HCT116 (cell line): Measurements from ENCODE around the gene KCNK4. TPM values are rescaled to one million over a fixed set of nuclear protein-coding genes. Genes with fewer than 3 reads are reported as not detected.

Source experiments
- ATAC-seq: fragments of 200-7000 bp; cut with Tn5 transposase; 2 replicates; pipeline ENCODE4 v1.9.1; 2020; ENCODE audit warnings: mild to moderate bottlenecking, moderate library complexity
- BruUV-seq: library from RNA; stranded (reverse); fragments of 400-500 nt; replicated peaks from 2 replicates; lab custom pipeline; 2021; lab: Mats Ljungman, UMichigan
- CTCF ChIA-PET: fragments of 300-600 bp; sonication (Branson Sonifier 250); formaldehyde crosslinking; loops from one replicate; lab custom pipeline; 2021; ENCODE audit warnings: antibody characterized with exemption; lab: Charles Lee
- POLR2A ChIA-PET: fragments of 300-600, 350-600 bp; sonication (Branson Sonifier 250); formaldehyde crosslinking; loops from one replicate; lab custom pipeline; 2021; ENCODE audit warnings: antibody characterized with exemption; lab: Charles Lee
- RAD21 ChIA-PET, 2 experiments: fragments of 300-600 bp; sonication (Branson Sonifier 250); formaldehyde crosslinking; loops; one replicate each; lab custom pipeline; 2023; ENCODE audit warnings: low total read pairs in 2 of 2; ENCODE audit not compliant: uncharacterized antibody in 2 of 2, unreplicated experiment in 2 of 2, low non-redundant PET in 1 of 2; lab: Charles Lee
- DNase-seq: peaks from one replicate; pipeline ENCODE4 v3.0.0-alpha.2; 2010; ENCODE audit warnings: low read depth, low spot score
- H2AFZ ChIP-seq: fragments of 200-600 bp; shearing (Covaris generic), sonication (generic); 2 replicates; pipeline ENCODE4 v1.6.1; 2017; ENCODE audit warnings: low read depth, mixed run types, mixed read lengths, antibody characterized with exemption, low read length; ENCODE audit not compliant: poor library complexity, severe bottlenecking
- H3K27ac ChIP-seq: 2 replicates; pipeline ENCODE4 v1.5.1; 2012; ENCODE audit warnings: low read depth, low read length
- H3K27me3 ChIP-seq: fragments of 200-600 bp; sonication (generic); 2 replicates; pipeline ENCODE4 v1.6.1; 2016; ENCODE audit warnings: mixed run types, low read length, mixed read lengths; ENCODE audit not compliant: insufficient read depth
- H3K36me3 ChIP-seq, 2 experiments: fragments of 200-500 bp in 1 of 2; fragments of 200-600 bp in 1 of 2; sonication (Bioruptor generic) in 1 of 2; sonication (generic) in 1 of 2; 2 replicates each; pipeline versions ENCODE4 v1.5.1 to v1.6.1; 2014 to 2016; ENCODE audit warnings: low read length in 2 of 2, inconsistent platforms in 1 of 2, mixed read lengths in 1 of 2, mixed run types in 1 of 2; ENCODE audit not compliant: insufficient read depth in 2 of 2, control insufficient read depth in 1 of 2
- H3K4me1 ChIP-seq, 2 experiments: fragments of 200-600 bp in 1 of 2; sonication (generic) in 1 of 2; 2 replicates each; pipeline versions ENCODE4 v1.5.1 to v1.6.1; 2012 to 2017; ENCODE audit warnings: low read length in 2 of 2, inconsistent platforms in 1 of 2, mild to moderate bottlenecking in 1 of 2, mixed read lengths in 1 of 2, mixed run types in 1 of 2, moderate library complexity in 1 of 2; ENCODE audit not compliant: insufficient read depth in 2 of 2, control insufficient read depth in 1 of 2
- H3K4me2 ChIP-seq: fragments of 200-600 bp; sonication (generic); 2 replicates; pipeline ENCODE4 v1.6.1; 2017; ENCODE audit warnings: mixed run types, low read length, mixed read lengths
- H3K4me3 ChIP-seq, 2 experiments: fragments of 200-600 bp in 1 of 2; sonication (generic) in 1 of 2; replicated peaks in 1 of 2; 2 replicates each; pipeline ENCODE4 v1.5.1; 2011 to 2016; ENCODE audit warnings: low read length in 2 of 2, control low read depth in 1 of 2, low read depth in 1 of 2, mild to moderate bottlenecking in 1 of 2, mixed read lengths in 1 of 2, mixed run types in 1 of 2
- H3K79me2 ChIP-seq: fragments of 200-600 bp; sonication (generic); 2 replicates; pipeline ENCODE4 v1.6.1; 2017; ENCODE audit warnings: mild to moderate bottlenecking, mixed run types, low read length, moderate library complexity, mixed read lengths; ENCODE audit not compliant: insufficient read depth
- H3K9ac ChIP-seq: fragments of 200-600 bp; sonication (generic); 2 replicates; pipeline ENCODE4 v1.6.1; 2016; ENCODE audit warnings: low read length, mixed read lengths
- H3K9me2 ChIP-seq: fragments of 200-600 bp; sonication (generic), shearing (Covaris generic); 2 replicates; pipeline ENCODE4 v1.6.1; 2017; ENCODE audit warnings: mixed run types, mild to moderate bottlenecking, moderate library complexity; ENCODE audit not compliant: insufficient read depth
- H3K9me3 ChIP-seq, 2 experiments: fragments of 200-500 bp in 1 of 2; fragments of 200-600 bp in 1 of 2; sonication (Bioruptor generic) in 1 of 2; sonication (generic) in 1 of 2; 2 replicates each; pipeline ENCODE4 v1.6.1; 2014 to 2017; ENCODE audit warnings: low read length in 2 of 2, mixed read lengths in 2 of 2, inconsistent platforms in 1 of 2, low read depth in 1 of 2, mild to moderate bottlenecking in 1 of 2, mixed run types in 1 of 2, moderate library complexity in 1 of 2; ENCODE audit not compliant: control insufficient read depth in 1 of 2, insufficient read depth in 1 of 2
- H4K20me1 ChIP-seq: fragments of 200-600 bp; sonication (generic), shearing (Covaris generic); 2 replicates; pipeline ENCODE4 v1.6.1; 2017; ENCODE audit warnings: mixed run types, mild to moderate bottlenecking, moderate library complexity; ENCODE audit not compliant: insufficient read depth
- ATF3 ChIP-seq: IDR thresholded peaks from 2 replicates; pipeline ENCODE4 v1.6.1; 2012
- CBX3 ChIP-seq: IDR thresholded peaks from 2 replicates; pipeline ENCODE4 v1.6.1; 2012; ENCODE audit warnings: low read depth
- CEBPB ChIP-seq: IDR thresholded peaks from 2 replicates; pipeline ENCODE4 v1.6.1; 2012; ENCODE audit warnings: low read depth
- CTCF ChIP-seq, 3 experiments: fragments of 200-600 bp in 1 of 3; sonication (generic) in 1 of 3; IDR thresholded peaks in 2 of 3; conservative IDR thresholded peaks in 1 of 3; 2 replicates each; pipeline ENCODE4 v1.5.1; 2012 to 2017; ENCODE audit warnings: low read depth in 2 of 3, low read length in 2 of 3, antibody characterized with exemption in 1 of 3, borderline replicate concordance in 1 of 3, control low read depth in 1 of 3, mild to moderate bottlenecking in 1 of 3, mixed read lengths in 1 of 3, mixed run types in 1 of 3, moderate library complexity in 1 of 3; ENCODE audit not compliant: insufficient read depth in 1 of 3
- EGR1 ChIP-seq: IDR thresholded peaks from 2 replicates; pipeline ENCODE4 v1.6.1; 2012; ENCODE audit warnings: low read depth
- ELF1 ChIP-seq: IDR thresholded peaks from 2 replicates; pipeline ENCODE4 v1.6.1; 2012; ENCODE audit warnings: low read depth, borderline replicate concordance
- EZH2 ChIP-seq: fragments of 200-600 bp; sonication (generic); IDR thresholded peaks from 2 replicates; pipeline ENCODE4 v1.6.1; 2017; ENCODE audit warnings: antibody characterized with exemption, mixed run types
- FOSL1 ChIP-seq: IDR thresholded peaks from 2 replicates; pipeline ENCODE4 v1.6.1; 2012; ENCODE audit warnings: low read depth
- JUND ChIP-seq: IDR thresholded peaks from 2 replicates; pipeline ENCODE4 v1.6.1; 2012
- MAX ChIP-seq: IDR thresholded peaks from 2 replicates; pipeline ENCODE4 v1.6.1; 2012
- POLR2A ChIP-seq: IDR thresholded peaks from 2 replicates; pipeline ENCODE4 v1.7.0; 2011; ENCODE audit warnings: borderline replicate concordance; ENCODE audit not compliant: insufficient read depth, insufficient read length; ENCODE audit errors: extremely low read depth
- POLR2AphosphoS5 ChIP-seq: IDR thresholded peaks from 2 replicates; pipeline ENCODE4 v1.6.1; 2011; ENCODE audit warnings: mild to moderate bottlenecking, low read depth, low read length, moderate library complexity
- RAD21 ChIP-seq: IDR thresholded peaks from 2 replicates; pipeline ENCODE4 v1.6.1; 2012; ENCODE audit warnings: low read depth, mild to moderate bottlenecking
- SIN3A ChIP-seq: IDR thresholded peaks from 2 replicates; pipeline ENCODE4 v1.6.1; 2012; ENCODE audit warnings: low read depth
- SP1 ChIP-seq: IDR thresholded peaks from 2 replicates; pipeline ENCODE4 v1.6.1; 2012; ENCODE audit warnings: low read depth
- SRF ChIP-seq: IDR thresholded peaks from 2 replicates; pipeline ENCODE4 v1.6.1; 2012; ENCODE audit warnings: low read depth
- ZBTB33 ChIP-seq: IDR thresholded peaks from 2 replicates; pipeline ENCODE4 v1.6.1; 2011; ENCODE audit warnings: mild to moderate bottlenecking, low read length, moderate library complexity; ENCODE audit not compliant: insufficient replicate concordance; ENCODE audit errors: extremely low read depth
- ZFX ChIP-seq: fragments of 450-650 bp; IDR thresholded peaks from 2 replicates; pipeline ENCODE4 v1.6.1; 2017
- ZNF274 ChIP-seq: fragments of 200-500 bp; sonication (Bioruptor generic); IDR thresholded peaks from 2 replicates; pipeline ENCODE4 v1.6.1; 2014; ENCODE audit warnings: mild to moderate bottlenecking, low read depth, low read length, inconsistent platforms
- intact Hi-C: fragments of 100-400 bp; cut with micrococcal nuclease; formaldehyde crosslinking; loops from 2 replicates; pipeline ENCODE4 v1.10.0; 2022
- total RNA-seq: library from RNA; stranded (reverse); gene quantifications from one replicate; pipeline ENCODE4 v1.2.1, GENCODE V29; 2021; ENCODE audit not compliant: unreplicated experiment

KCNK4 gene
- total RNA-seq, 1 experiment from 2014 or later: not detected

GRCh38 chr11:64252003-64252872 is 38.9 kb upstream of the KCNK4 start (continued):
- peak in 2 of 3 experiments; percentile 30 to 49; a peak in 4 of 6 replicates for TF ChIP-seq CTCF (IDR thresholded peaks at IDR 0.05 in 2 of 3, conservative IDR thresholded peaks at IDR 0.05 in 1 of 3; ENCODE audit: borderline replicate concordance in 1 of 3, insufficient read depth in 1 of 3, low read depth in 2 of 3, low read length in 2 of 3)

GRCh38 chr11:64253043-64253442 is 38.1 kb upstream of the KCNK4 start:
- intact Hi-C loops: no loop called here
- Histone ChIP-seq H3K36me3 (peaks cover 14 to 26% of the 10 kb centered on the region in 2 experiments; a peak in 3 of 4 replicates), H3K4me1 (peaks cover 23 to 56% of the 10 kb centered on the region in 2 experiments), H2AFZ (no peak overlapping the region), H3K9me2 (no peaks in the 10 kb centered on the region), H3K4me3 (peak overlapping the region in 1 of 2 experiments; percentile 98), H3K79me2 (peaks cover 35% of the 10 kb centered on the region), H3K27me3 (no peaks in the 10 kb centered on the region), H3K9me3 (no peaks in the 10 kb centered on the region), H3K9ac (peak overlapping the region; percentile 97; the same call in 1 of the 2 replicates), H3K27ac (peak overlapping the region; percentile 15; the same call in 1 of the 2 replicates), H3K4me2 (peak overlapping the region; percentile 95), H4K20me1 (no peaks in the 10 kb centered on the region)
- no peak for ATAC-seq
- BruUV-seq: TSS peak; percentile 54
- TF ChIP-seq FOSL1 (no peak), CEBPB (no peak), EZH2 (no peak), CBX3 (no peak), RAD21 (no peak), ATF3 (no peak), SRF (no peak), MAX (no peak), ZFX (no peak), SIN3A (no peak), POLR2A (no peak), ZBTB33 (no peak), SP1 (no peak), ELF1 (no peak), JUND (no peak), POLR2AphosphoS5 (no peak), ZNF274 (no peak), EGR1 (no peak)
- POLR2A ChIA-PET: interaction anchor here (0.7 to 1.9 kb wide), 7 partner anchors 10 to 102 kb away, joined by 3 to 10 read pairs (median 5); partner anchors contain the start of genes PRDX5 and TRMT112
- CTCF ChIA-PET: interaction anchor here (1.4 to 1.5 kb wide), 2 partner anchors 16 to 102 kb away, joined by 6 to 11 read pairs; no protein-coding TSS in a partner anchor
- RAD21 ChIA-PET: no interaction called here
- DNase-seq: no peak
